Ectodermal cell (in vitro differentiated cells): ENCODE measurements around the gene ZNF70.

ENCODE experiments used
- H3K27ac ChIP-seq: 2 replicates; pipeline ENCODE4 v1.7.0; 2013; ENCODE audit warnings: mild to moderate bottlenecking, low read depth, low read length; ENCODE audit not compliant: insufficient read depth, poor library complexity, severe bottlenecking
- H3K27me3 ChIP-seq: 2 replicates; pipeline ENCODE4 v1.7.0; 2013; ENCODE audit warnings: mild to moderate bottlenecking, low read length; ENCODE audit not compliant: insufficient read depth, control insufficient read depth, poor library complexity, severe bottlenecking
- H3K36me3 ChIP-seq: one replicate; pipeline ENCODE4 v1.7.0; 2013; ENCODE audit warnings: low read length; ENCODE audit not compliant: control insufficient read depth, insufficient read depth
- H3K4me1 ChIP-seq: one replicate; pipeline ENCODE4 v1.7.0; 2013; ENCODE audit warnings: low read length; ENCODE audit not compliant: control insufficient read depth, insufficient read depth
- H3K4me3 ChIP-seq: 2 replicates; pipeline ENCODE4 v1.7.0; 2013; ENCODE audit warnings: low read depth, low read length, control low read depth; ENCODE audit not compliant: insufficient read depth
- H3K9me3 ChIP-seq: 2 replicates; pipeline ENCODE4 v1.7.0; 2013; ENCODE audit warnings: mild to moderate bottlenecking, low read length, moderate library complexity; ENCODE audit not compliant: control insufficient read depth
- WGBS, 2 experiments: methylation state at CpG; one replicate each; pipeline ENCODE4 v1.1.7; 2013; ENCODE audit warnings: missing lambda C conversion rate in 2 of 2; 5-methylcytosine and 5-hydroxymethylcytosine counted together

Gene ZNF70

DNA sequence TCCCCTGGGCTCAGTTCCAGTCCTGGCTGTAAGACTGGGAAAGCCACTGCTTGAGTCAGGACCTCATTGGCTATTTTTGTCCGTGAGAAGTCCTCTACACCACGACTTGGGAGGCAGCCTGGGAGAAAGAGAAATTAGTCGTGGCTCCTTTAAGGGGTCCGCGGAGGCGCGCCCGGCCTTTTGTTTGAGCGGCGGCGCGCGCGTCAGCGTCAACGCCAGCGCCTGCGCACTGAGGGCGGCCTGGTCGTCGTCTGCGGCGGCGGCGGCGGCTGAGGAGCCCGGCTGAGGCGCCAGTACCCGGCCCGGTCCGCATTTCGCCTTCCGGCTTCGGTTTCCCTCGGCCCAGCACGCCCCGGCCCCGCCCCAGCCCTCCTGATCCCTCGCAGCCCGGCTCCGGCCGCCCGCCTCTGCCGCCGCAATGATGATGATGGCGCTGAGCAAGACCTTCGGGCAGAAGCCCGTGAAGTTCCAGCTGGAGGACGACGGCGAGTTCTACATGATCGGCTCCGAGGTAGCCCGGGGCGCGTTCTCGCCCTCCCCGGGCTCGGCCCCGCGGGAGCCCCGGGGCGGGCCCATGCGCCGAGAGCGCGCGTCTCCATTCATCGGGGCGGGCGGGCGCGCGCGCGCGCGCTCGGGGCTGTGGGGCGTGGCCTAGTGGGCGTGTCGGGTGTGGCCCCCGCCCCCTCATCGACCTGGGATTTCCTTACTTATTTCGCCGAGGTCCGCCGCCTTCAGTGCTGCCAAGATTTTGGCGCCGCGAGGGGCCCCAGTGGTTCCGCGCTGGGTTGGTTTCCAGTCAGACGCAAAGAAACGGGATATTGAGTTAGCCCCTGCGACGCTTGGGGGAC, 36.1 kb upstream of the ZNF70 start, which contains the start of gene SMARCB1:
SMARCB1 (plus strand) TSS at position 215 of the 848 bp plus-strand sequence; CDS start at position 419, 204 bp downstream.
- no peaks in the 10 kb centered on the region for H3K27me3 ChIP-seq
- no peaks in the 10 kb centered on the region for H3K9me3 ChIP-seq
- peak within 1 kb of the TSS; percentile 93 for H3K4me3 ChIP-seq
- 0% methylated on average over 97 of the region's 97 CpGs for WGBS, 2 experiments
- peaks cover 3% of the 10 kb centered on the region for H3K36me3 ChIP-seq
- H3K27ac ChIP-seq, result peak within 1 kb of the TSS; percentile 100
- H3K4me1 ChIP-seq, result peaks cover 12% of the 10 kb centered on the region

DNA sequence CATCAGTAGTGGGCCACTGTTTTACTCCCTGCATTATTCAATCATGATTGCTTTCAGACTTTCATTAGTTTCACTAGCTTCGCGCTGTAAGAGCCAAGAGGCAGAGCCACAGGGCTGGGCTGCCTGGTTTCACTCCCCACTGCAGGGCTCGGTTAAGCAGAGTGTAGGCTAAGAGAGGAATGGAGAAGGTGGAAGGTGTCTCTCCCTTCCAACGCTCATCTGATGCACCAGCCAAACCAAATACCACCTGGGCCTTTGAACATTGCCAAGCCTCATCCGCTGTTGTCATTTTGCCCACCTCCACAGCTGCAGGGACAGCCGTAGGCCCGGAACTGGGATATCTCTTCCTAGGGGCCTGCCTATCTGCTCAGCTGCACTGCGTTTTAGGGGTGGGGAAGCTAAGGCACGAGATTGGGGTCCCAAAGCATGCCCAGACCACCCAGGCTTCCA, 35.4 kb upstream of the ZNF70 start:
- H3K36me3 ChIP-seq, result no peaks in the 10 kb centered on the region
- WGBS, 2 experiments, result 83 to 87% methylated on average over 9 of the region's 9 CpGs
- peaks cover 12% of the 10 kb centered on the region for H3K4me1 ChIP-seq
- peak overlapping the region; percentile 93 for H3K4me3 ChIP-seq
- no peaks in the 10 kb centered on the region for H3K27me3 ChIP-seq
- peak overlapping the region; percentile 100 for H3K27ac ChIP-seq
- no peaks in the 10 kb centered on the region for H3K9me3 ChIP-seq

DNA sequence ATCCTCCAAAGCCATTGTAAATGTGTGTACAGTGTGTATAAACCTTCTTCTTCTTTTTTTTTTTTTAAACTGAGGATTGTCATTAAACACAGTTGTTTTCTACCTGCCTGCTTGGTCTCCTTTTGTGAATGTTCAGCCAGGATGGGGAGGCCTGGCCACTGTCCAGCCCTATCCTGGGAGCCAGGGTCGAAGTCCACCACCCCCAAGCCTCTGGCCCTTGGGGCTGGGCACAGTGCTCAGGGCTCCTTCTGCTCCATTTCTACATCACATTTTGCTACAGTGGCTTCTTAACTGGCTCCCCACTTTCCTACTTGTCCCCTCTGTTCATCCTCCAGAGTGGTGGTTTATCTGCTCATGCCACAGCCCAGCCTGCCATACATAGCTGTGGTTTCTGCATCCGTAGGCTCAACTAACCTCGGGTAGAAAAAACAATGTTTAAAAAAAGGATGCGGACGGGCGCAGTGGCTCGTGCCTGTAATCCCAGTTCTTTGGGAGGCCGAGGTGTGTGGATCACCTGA, 33.4 kb upstream of the ZNF70 start:
- H3K4me1 ChIP-seq, result peaks cover 12% of the 10 kb centered on the region
- H3K4me3 ChIP-seq, result no peak overlapping the region
- no peaks in the 10 kb centered on the region for H3K9me3 ChIP-seq
- WGBS, 2 experiments, result 90 to 93% methylated on average over 8 of the region's 8 CpGs
- no peak overlapping the region for H3K27ac ChIP-seq
- H3K36me3 ChIP-seq, result no peaks in the 10 kb centered on the region
- no peaks in the 10 kb centered on the region for H3K27me3 ChIP-seq

DNA sequence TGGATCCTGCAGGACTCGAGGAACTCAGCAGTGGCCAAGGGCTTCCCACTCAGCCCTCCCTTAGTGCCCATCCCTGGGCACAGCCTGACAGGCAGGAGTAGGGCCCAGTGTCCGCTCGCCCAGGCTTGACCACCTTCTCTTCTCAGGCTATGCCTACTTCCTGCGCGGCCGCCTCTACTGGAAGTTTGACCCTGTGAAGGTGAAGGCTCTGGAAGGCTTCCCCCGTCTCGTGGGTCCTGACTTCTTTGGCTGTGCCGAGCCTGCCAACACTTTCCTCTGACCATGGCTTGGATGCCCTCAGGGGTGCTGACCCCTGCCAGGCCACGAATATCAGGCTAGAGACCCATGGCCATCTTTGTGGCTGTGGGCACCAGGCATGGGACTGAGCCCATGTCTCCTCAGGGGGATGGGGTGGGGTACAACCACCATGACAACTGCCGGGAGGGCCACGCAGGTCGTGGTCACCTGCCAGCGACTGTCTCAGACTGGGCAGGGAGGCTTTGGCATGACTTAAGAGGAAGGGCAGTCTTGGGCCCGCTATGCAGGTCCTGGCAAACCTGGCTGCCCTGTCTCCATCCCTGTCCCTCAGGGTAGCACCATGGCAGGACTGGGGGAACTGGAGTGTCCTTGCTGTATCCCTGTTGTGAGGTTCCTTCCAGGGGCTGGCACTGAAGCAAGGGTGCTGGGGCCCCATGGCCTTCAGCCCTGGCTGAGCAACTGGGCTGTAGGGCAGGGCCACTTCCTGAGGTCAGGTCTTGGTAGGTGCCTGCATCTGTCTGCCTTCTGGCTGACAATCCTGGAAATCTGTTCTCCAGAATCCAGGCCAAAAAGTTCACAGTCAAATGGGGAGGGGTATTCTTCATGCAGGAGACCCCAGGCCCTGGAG, 32.6 kb upstream of the ZNF70 start:
- H3K27ac ChIP-seq, result no peak overlapping the region
- no peaks in the 10 kb centered on the region for H3K36me3 ChIP-seq
- WGBS, 2 experiments, result 86 to 88% methylated on average over 15 of the region's 15 CpGs

DNA sequence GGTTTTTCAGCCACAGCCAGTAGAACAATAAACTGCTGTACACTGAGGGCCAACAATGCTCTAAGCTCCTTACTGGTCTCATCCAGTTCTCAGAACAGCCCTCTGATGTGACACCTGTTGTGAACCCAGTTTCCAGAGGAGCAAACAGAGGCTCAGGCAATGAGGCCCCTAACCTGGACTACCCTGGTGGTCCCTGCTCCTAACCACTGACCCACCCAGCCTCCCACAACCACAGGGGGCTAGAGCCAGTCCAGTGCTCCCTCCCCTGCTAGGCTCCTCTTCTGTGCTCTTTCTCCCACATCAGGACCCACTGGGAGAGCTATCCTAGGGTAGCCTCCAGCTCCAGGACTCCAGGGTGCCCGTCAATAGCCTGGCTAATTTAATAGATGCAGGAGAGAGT, 31.8 kb upstream of the ZNF70 start:
- 89 to 92% methylated on average over 1 of the region's 1 CpG for WGBS, 2 experiments
- no peaks in the 10 kb centered on the region for H3K36me3 ChIP-seq
- no peaks in the 10 kb centered on the region for H3K27me3 ChIP-seq
- H3K4me1 ChIP-seq, result peaks cover 4% of the 10 kb centered on the region
- no peak overlapping the region for H3K27ac ChIP-seq
- no peak overlapping the region for H3K4me3 ChIP-seq
- no peaks in the 10 kb centered on the region for H3K9me3 ChIP-seq

More for the DNA sequence above, 32.6 kb upstream of the ZNF70 start:
- Histone ChIP-seq H3K9me3 (no peaks in the 10 kb centered on the region), H3K4me3 (no peak overlapping the region), H3K27me3 (no peaks in the 10 kb centered on the region), H3K4me1 (peaks cover 5% of the 10 kb centered on the region)

DNA sequence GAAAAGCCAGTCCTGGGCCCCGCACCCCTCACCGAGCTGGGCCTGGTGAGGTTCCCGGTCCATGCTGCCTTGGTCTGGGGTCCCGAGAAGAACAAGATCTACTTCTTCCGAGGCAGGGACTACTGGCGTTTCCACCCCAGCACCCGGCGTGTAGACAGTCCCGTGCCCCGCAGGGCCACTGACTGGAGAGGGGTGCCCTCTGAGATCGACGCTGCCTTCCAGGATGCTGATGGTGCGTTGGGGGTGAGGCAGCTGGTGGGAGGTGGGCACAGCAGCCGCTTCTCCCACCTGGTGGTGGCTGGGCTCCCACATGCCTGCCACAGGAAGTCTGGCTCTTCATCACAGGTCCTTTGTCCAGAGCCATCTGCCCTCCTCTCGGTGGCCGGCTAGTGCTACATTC, 31.3 kb upstream of the ZNF70 start:
- no peaks in the 10 kb centered on the region for H3K9me3 ChIP-seq
- no peaks in the 10 kb centered on the region for H3K36me3 ChIP-seq
- H3K27ac ChIP-seq, result no peak overlapping the region
- H3K4me1 ChIP-seq, result peaks cover 4% of the 10 kb centered on the region
- H3K27me3 ChIP-seq, result no peaks in the 10 kb centered on the region
- 94 to 96% methylated on average over 16 of the region's 16 CpGs for WGBS, 2 experiments
- no peak overlapping the region for H3K4me3 ChIP-seq

DNA sequence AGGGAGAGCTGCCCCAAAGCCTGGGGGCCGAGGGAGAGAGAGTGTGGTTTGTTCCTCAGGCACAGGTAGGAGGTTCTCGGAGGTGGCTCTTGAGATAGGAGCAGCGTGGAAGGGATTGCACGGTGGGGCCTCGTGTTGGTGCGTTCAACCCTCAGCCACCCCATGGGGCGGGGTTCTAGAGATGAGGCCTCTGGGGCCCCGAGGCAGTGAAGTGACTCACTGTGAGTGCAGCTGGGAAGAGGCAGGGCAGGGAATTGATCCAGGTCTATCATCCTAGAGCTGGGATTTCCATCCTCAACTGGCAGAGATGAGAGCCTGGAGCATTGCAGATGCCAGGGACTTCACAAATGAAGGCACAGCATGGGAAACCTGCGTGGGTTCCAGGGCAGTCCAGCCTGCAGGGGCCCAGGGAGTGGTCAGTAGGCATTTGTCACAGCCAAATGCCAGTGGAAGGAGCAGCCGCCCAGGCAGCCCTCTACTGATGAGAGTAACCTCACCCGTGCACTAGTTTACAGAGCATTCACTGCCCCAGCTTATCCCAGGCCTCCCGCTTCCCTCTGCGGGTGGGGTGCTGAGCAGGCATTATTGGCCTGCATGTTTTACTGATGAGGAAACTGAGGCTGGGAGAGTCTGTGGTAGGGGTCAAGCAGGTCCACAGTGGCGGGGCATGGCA, 30.7 kb upstream of the ZNF70 start:
- WGBS, 2 experiments, result 88% methylated on average over 14 of the region's 14 CpGs
- peaks cover 4% of the 10 kb centered on the region for H3K4me1 ChIP-seq
- H3K4me3 ChIP-seq, result no peak overlapping the region
- H3K27me3 ChIP-seq, result no peaks in the 10 kb centered on the region
- no peak overlapping the region for H3K27ac ChIP-seq
- H3K36me3 ChIP-seq, result no peaks in the 10 kb centered on the region
- no peaks in the 10 kb centered on the region for H3K9me3 ChIP-seq

DNA sequence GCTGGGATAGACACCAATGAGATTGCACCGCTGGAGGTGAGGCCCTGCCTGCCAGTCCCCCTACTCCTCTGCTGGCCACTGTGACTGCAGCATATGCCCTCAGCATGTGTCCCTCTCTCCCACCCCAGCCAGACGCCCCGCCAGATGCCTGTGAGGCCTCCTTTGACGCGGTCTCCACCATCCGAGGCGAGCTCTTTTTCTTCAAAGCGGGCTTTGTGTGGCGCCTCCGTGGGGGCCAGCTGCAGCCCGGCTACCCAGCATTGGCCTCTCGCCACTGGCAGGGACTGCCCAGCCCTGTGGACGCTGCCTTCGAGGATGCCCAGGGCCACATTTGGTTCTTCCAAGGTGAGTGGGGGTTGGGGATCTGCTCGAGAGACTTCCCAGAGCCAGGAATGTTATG, 30.2 kb upstream of the ZNF70 start:
- WGBS, 2 experiments, result 86 to 88% methylated on average over 15 of the region's 15 CpGs
- Histone ChIP-seq H3K27ac (no peak overlapping the region), H3K4me3 (no peak overlapping the region), H3K9me3 (no peaks in the 10 kb centered on the region), H3K27me3 (no peaks in the 10 kb centered on the region), H3K4me1 (peaks cover 1% of the 10 kb centered on the region), H3K36me3 (no peaks in the 10 kb centered on the region)

DNA sequence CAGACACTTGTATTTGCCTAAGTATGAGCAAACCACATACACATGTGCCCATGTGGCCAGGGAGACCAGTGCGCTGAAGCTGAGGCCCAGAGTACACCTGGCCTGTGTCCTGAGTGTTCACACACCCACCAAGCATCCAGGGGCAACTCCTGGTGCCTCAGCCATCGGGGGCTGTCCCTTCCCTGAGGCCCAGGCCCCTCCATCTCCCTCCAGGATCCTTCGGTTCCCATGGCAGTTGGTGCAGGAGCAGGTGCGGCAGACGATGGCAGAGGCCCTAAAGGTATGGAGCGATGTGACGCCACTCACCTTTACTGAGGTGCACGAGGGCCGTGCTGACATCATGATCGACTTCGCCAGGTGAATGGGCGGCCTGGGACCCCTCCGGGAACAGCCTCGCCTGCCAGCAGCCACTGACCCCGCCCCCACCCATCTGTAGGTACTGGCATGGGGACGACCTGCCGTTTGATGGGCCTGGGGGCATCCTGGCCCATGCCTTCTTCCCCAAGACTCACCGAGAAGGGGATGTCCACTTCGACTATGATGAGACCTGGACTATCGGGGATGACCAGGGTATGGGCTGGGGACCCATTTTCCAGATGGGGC, 29.3 kb upstream of the ZNF70 start:
- WGBS, 2 experiments, result 89% methylated on average over 20 of the region's 20 CpGs
- Histone ChIP-seq H3K9me3 (no peaks in the 10 kb centered on the region), H3K36me3 (no peaks in the 10 kb centered on the region), H3K27ac (no peak overlapping the region), H3K4me3 (no peak overlapping the region), H3K4me1 (no peaks in the 10 kb centered on the region), H3K27me3 (no peaks in the 10 kb centered on the region)
